Tibial nerve (tissue), 4 donors: Measurements from ENCODE around the gene KANK3. TPM values are rescaled to one million over a fixed set of nuclear protein-coding genes. Genes with fewer than 3 reads are reported as not detected.
A peak's percentile ranks its signal among the peaks of the same experiment; 100 is the strongest.
"Not testable (repeated sequence)": the region's sequence is repeated elsewhere in the genome, so short reads cannot be mapped to it uniquely, and the experiment has no call there.

ENCODE experiments used
- DNase-seq, 2 donors: peaks; one replicate each; pipeline ENCODE4 v3.0.0-alpha.2; 2019; ENCODE audit warnings: low spot score in 2 of 2
- H3K27ac ChIP-seq, 4 donors: fragments of 200-600 bp; sonication (generic) in 3 of 4; one replicate each; pipeline ENCODE4 v1.5.1; 2017 to 2019; ENCODE audit warnings: mild to moderate bottlenecking in 1 of 4
- H3K27me3 ChIP-seq, 2 donors: fragments of 200-600 bp; sonication (generic) in 1 of 2; one replicate each; pipeline versions ENCODE4 v1.5.1 to v1.6.0; 2017 to 2019
- H3K36me3 ChIP-seq, 3 donors: fragments of 200-600 bp; sonication (generic); one replicate each; pipeline ENCODE4 v1.5.1; 2018 to 2019
- H3K4me1 ChIP-seq, 4 donors: fragments of 200-600 bp; sonication (generic) in 3 of 4; one replicate each; pipeline ENCODE4 v1.5.1; 2017 to 2019
- H3K4me3 ChIP-seq, 4 donors: fragments of 200-600 bp; sonication (generic) in 3 of 4; one replicate each; pipeline ENCODE4 v1.5.1; 2017 to 2019; ENCODE audit warnings: mild to moderate bottlenecking in 1 of 4, moderate library complexity in 1 of 4
- H3K9me3 ChIP-seq, 4 donors: fragments of 200-600 bp; sonication (generic) in 3 of 4; one replicate each; pipeline ENCODE4 v1.5.1; 2017 to 2019
- CTCF ChIP-seq, 5 experiments: fragments of 200-600 bp in 3 of 5; fragments of 450-650 bp in 2 of 5; sonication (generic) in 3 of 5; IDR thresholded peaks; one replicate each; pipeline ENCODE4 v1.5.1; 2016 to 2019; ENCODE audit warnings: antibody characterized with exemption in 5 of 5, mild to moderate bottlenecking in 3 of 5, moderate library complexity in 2 of 5
- EP300 ChIP-seq, 2 donors: sonication (generic); formaldehyde crosslinking; IDR thresholded peaks; one replicate each; pipeline ENCODE4 v1.6.1; 2017; ENCODE audit warnings: antibody characterized with exemption in 2 of 2, mild to moderate bottlenecking in 1 of 2
- POLR2A ChIP-seq, 2 donors: fragments of 450-650 bp; IDR thresholded peaks; one replicate each; pipeline ENCODE4 v1.6.1; 2017; ENCODE audit warnings: antibody characterized with exemption in 2 of 2, mild to moderate bottlenecking in 2 of 2, moderate library complexity in 2 of 2
- WGBS, 2 donors: methylation state at CpG; one replicate each; pipeline ENCODE4 v1.1.5; 2018; 5-methylcytosine and 5-hydroxymethylcytosine counted together
- total RNA-seq, 4 donors: library from RNA; depleted of rRNA; stranded (reverse); fragments of >200 nt; gene quantifications; one replicate each; pipeline ENCODE4 v1.1.0, GENCODE V29; 2016

KANK3 gene
- total RNA-seq, 4 donors from 2014 or later: 13.8 to 34.8 (median 20.1) TPM

DNA sequence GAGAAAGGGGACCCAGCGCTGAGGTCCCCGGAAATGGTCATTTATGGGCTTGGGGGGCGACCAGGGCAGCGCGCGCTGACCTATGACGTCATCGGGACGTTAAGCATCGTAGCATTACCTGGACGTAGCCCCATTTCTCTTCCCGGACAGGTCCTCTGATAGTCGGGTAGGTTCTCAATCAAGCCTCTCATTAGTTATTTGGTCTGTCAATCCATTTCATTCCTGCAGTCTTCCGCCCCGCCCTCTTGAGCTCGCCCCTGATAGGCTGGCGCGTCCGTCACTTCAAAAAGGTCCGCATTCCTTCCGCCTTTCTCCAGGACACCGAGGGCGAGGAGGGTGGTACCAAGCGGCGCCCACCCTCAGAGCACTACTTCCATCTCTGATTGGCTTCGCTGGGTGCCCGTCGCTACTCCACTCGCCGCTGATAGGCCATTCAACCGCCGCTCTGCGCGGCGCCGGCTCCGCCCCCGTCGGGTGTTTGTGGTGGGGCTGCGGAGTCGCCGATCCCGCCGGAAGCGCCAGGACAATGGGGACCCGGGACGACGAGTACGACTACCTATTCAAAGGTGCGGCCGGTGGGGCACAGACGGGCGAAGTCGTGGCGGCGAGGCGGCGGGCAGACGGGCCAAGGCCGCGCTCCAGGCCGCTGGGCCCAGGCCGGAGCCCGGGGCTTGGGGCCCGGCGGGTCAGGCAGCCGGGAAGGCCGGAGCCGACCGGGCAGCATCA is 47.0 kb upstream of the KANK3 start, which contains the start of gene RAB11B:
RAB11B (plus strand) TSS at position 470 of the 726 bp plus-strand sequence; CDS start at position 527, 57 bp downstream.
- Histone ChIP-seq H3K4me1 (peaks cover 0 to 48% (median 43%) of the 10 kb centered on the region in 4 donors), H3K27ac (peak within 1 kb of the TSS; percentile 100), H3K36me3 (peaks cover 0 to 17% (median 0%) of the 10 kb centered on the region in 3 donors), H3K27me3 (no peaks in the 10 kb centered on the region), H3K9me3 (no peaks in the 10 kb centered on the region), H3K4me3 (peak within 1 kb of the TSS; percentile 45 to 100 (median 98))
- TF ChIP-seq POLR2A (IDR thresholded peaks at IDR 0.05): peak; percentile 55 to 74
- TF ChIP-seq CTCF (IDR thresholded peaks at IDR 0.05): peak in 2 of 5 experiments; percentile 35 to 51
- TF ChIP-seq EP300 (IDR thresholded peaks at IDR 0.05): peak in 1 of 2 donors; percentile 75
- 0 to 1% methylated on average over 50 to 59 of the region's 70 CpGs for WGBS, 2 donors
- DNase-seq: peak; percentile 99 to 100

DNA sequence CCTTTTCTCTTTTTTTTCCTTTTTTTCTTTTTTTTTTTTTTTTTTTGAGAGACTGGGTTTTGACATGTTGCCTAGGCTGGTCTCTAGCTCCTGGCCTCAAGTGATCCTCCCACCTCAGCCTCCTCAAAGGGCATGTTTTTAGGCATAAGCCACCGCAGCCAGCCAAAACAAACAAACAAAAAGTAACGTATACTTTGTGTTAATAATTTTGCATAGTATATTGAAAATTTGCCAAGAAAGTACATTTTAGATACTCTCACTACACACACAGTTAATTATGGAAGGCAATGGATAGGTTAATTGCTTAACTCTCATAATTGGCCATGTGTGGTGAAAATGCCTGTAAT is 45.5 kb upstream of the KANK3 start:
- WGBS, 2 donors: 32 to 63% methylated on average over 2 of the region's 2 CpGs
- no peaks in the 10 kb centered on the region for H3K9me3 ChIP-seq
- TF ChIP-seq CTCF (IDR thresholded peaks at IDR 0.05) (no peak), EP300 (IDR thresholded peaks at IDR 0.05) (no peak), POLR2A (IDR thresholded peaks at IDR 0.05) (no peak)
- H3K27me3 ChIP-seq: no peaks in the 10 kb centered on the region
- no peak for DNase-seq
- peak overlapping the region in 1 of 4 donors; percentile 2 for H3K27ac ChIP-seq
- H3K36me3 ChIP-seq: peaks cover 0 to 17% (median 0%) of the 10 kb centered on the region in 3 donors
- H3K4me3 ChIP-seq: no peak overlapping the region
- H3K4me1 ChIP-seq: peaks cover 0 to 33% (median 32%) of the 10 kb centered on the region in 4 donors

- TF ChIP-seq CTCF (IDR thresholded peaks at IDR 0.05): no peak
- no peak for TF ChIP-seq POLR2A (IDR thresholded peaks at IDR 0.05)
- TF ChIP-seq EP300 (IDR thresholded peaks at IDR 0.05): no peak
- WGBS, 2 donors: 75 to 77% methylated on average over 16 of the region's 16 CpGs
- H3K4me3 ChIP-seq: no peak overlapping the region
- H3K27ac ChIP-seq: peak overlapping the region in 1 of 4 donors; percentile 2
- H3K36me3 ChIP-seq: peaks cover 0 to 17% (median 0%) of the 10 kb centered on the region in 3 donors
- H3K9me3 ChIP-seq: no peaks in the 10 kb centered on the region
- peaks cover 0 to 27% (median 26%) of the 10 kb centered on the region in 4 donors for H3K4me1 ChIP-seq
- DNase-seq: no peak
- no peaks in the 10 kb centered on the region for H3K27me3 ChIP-seq
Measured at GRCh38 chr19:8387688-8388611, 44.9 kb upstream of the KANK3 start.

GRCh38 chr19:8386990-8387389 is 43.9 kb upstream of the KANK3 start:
- peaks cover 0 to 17% (median 0%) of the 10 kb centered on the region in 3 donors for H3K36me3 ChIP-seq
- no peak overlapping the region for H3K27ac ChIP-seq
- no peak overlapping the region for H3K4me3 ChIP-seq
- TF ChIP-seq CTCF (IDR thresholded peaks at IDR 0.05) (no peak), POLR2A (IDR thresholded peaks at IDR 0.05) (no peak), EP300 (IDR thresholded peaks at IDR 0.05) (no peak)
- H3K9me3 ChIP-seq: no peaks in the 10 kb centered on the region
- H3K27me3 ChIP-seq: no peaks in the 10 kb centered on the region
- 73 to 99% methylated on average over 4 of the region's 4 CpGs for WGBS, 2 donors
- peaks cover 0 to 18% (median 17%) of the 10 kb centered on the region in 4 donors for H3K4me1 ChIP-seq
- DNase-seq: no peak

DNA sequence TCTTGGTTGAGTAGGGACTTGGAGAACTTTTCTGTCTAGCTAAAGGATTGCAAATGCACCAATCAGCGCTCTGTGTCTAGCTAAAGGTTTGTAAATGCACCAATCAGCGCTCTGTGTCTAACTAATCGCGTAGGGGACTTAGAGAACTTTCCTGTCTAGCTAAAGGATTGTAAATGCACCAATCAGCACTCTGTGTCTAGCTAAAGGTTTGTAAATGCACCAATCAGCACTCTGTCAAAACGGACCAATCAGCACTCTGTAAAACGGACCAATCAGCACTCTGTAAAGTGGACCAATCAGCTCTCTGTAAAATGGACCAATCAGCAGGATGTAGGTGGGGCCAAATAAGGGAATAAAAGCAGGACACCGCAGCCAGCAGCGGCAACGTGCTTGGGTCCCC is 43.4 kb upstream of the KANK3 start:
- 84 to 95% methylated on average over 9 of the region's 9 CpGs for WGBS, 2 donors
- H3K4me3 ChIP-seq, H3K27me3 ChIP-seq, DNase-seq, H3K9me3 ChIP-seq, H3K27ac ChIP-seq: not testable (repeated sequence)
- peaks cover 0 to 17% (median 0%) of the 10 kb centered on the region in 3 donors for H3K36me3 ChIP-seq
- peaks cover 0 to 12% (median 12%) of the 10 kb centered on the region in 4 donors for H3K4me1 ChIP-seq

DNA sequence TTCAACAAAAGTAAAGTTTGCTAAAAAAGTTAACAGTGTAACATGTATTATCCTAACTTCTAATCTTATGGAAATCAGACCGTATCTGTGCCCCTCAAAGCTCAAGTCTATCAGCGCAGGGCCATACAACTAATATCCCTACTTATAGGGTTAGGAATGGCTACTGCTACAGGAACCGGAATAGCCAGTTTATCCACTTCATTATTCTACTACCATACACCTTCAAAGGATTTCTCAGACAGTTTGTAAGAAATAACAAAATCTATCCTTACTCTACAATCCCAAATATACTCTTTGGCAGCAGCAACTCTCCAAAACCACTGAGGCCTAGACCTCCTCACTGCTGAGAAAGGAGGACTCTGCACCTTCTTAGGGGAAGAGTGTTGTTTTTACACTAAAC is 42.5 kb upstream of the KANK3 start:
- not testable (repeated sequence) for DNase-seq, H3K4me1 ChIP-seq, H3K27me3 ChIP-seq, H3K27ac ChIP-seq, H3K4me3 ChIP-seq, H3K9me3 ChIP-seq
- WGBS, 2 donors: 93% methylated on average over 3 of the region's 3 CpGs
- peaks cover 0 to 17% (median 0%) of the 10 kb centered on the region in 3 donors for H3K36me3 ChIP-seq

- H3K27me3 ChIP-seq, DNase-seq, H3K9me3 ChIP-seq, H3K4me1 ChIP-seq, H3K4me3 ChIP-seq, H3K27ac ChIP-seq: not testable (repeated sequence)
- peaks cover 0 to 17% (median 0%) of the 10 kb centered on the region in 3 donors for H3K36me3 ChIP-seq
- 68 to 69% methylated on average over 2 of the region's 2 CpGs for WGBS, 2 donors
Measured at GRCh38 chr19:8385103-8385502, 42.0 kb upstream of the KANK3 start.

DNA sequence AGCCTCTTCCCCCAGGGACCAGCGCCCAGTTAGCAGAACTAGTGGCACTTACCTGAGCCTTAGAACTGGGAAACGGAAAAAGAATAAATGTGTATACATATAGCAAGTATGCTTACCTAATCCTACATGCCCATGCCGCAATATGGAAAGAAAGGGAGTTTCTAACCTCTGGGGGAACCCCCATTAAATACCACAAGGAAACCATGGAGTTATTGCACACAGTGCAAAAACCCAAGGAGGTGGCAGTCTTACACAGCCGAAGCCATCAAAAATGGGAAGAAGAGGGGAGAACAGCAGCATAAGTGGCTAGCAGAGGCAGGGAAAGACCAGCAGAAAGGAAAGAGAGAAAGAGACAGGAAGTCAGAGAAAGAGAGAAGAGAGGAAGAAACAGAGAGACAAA is 41.5 kb upstream of the KANK3 start:
- not testable (repeated sequence) for DNase-seq, H3K9me3 ChIP-seq, H3K4me3 ChIP-seq, H3K4me1 ChIP-seq, H3K27ac ChIP-seq, H3K27me3 ChIP-seq
- 84 to 96% methylated on average over 4 of the region's 4 CpGs for WGBS, 2 donors
- peaks cover 0 to 17% (median 0%) of the 10 kb centered on the region in 3 donors for H3K36me3 ChIP-seq
